Measurements from ENCODE around the gene PDLIM1.

- TF ChIP-seq EGR1 (IDR thresholded peaks at IDR 0.05; ENCODE audit: low read depth), result no peak
- no peak for TF ChIP-seq CTCF (IDR thresholded peaks at IDR 0.05 in 2 of 3, conservative IDR thresholded peaks at IDR 0.05 in 1 of 3; ENCODE audit: borderline replicate concordance in 1 of 3, insufficient read depth in 1 of 3, low read depth in 2 of 3, low read length in 2 of 3)
- TF ChIP-seq POLR2A (IDR thresholded peaks at IDR 0.05; ENCODE audit: borderline replicate concordance, extremely low read depth, insufficient read depth, insufficient read length), result no peak
- TF ChIP-seq EZH2 (IDR thresholded peaks at IDR 0.05), result no peak
- TF ChIP-seq ZBTB33 (IDR thresholded peaks at IDR 0.05; ENCODE audit: extremely low read depth, insufficient replicate concordance, low read length), result no peak
- TF ChIP-seq REST (IDR thresholded peaks at IDR 0.05; ENCODE audit: low read depth), result no peak
- TF ChIP-seq POLR2AphosphoS5 (IDR thresholded peaks at IDR 0.05; ENCODE audit: low read depth, low read length), result no peak
- no peak for TF ChIP-seq TCF7L2 (IDR thresholded peaks at IDR 0.05; ENCODE audit: borderline replicate concordance, extremely low read depth, insufficient read depth, insufficient read length)
- no peak for TF ChIP-seq CEBPB (IDR thresholded peaks at IDR 0.05; ENCODE audit: low read depth)
- TF ChIP-seq ZNF274 (IDR thresholded peaks at IDR 0.05; ENCODE audit: low read depth, low read length), result no peak
Observed at GRCh38 chr10:95240811-95241210, 50.0 kb downstream of the PDLIM1 start.

All from HCT116 (cell line).